Endodermal cell (in vitro differentiated cells): ENCODE results near the gene CARD14. TPM values are rescaled to one million over a fixed set of nuclear protein-coding genes. Genes with fewer than 3 reads are reported as not detected.

Experiments used
- DNase-seq: peaks from one replicate; pipeline ENCODE4 v3.0.0-alpha.2; 2017
- H3K27ac ChIP-seq: 2 replicates; pipeline ENCODE4 v1.5.1; 2013; ENCODE audit warnings: mild to moderate bottlenecking, low read depth, low read length, moderate library complexity
- H3K27me3 ChIP-seq: 2 replicates; pipeline ENCODE4 v1.6.1; 2013; ENCODE audit warnings: mild to moderate bottlenecking, low read length, moderate library complexity; ENCODE audit not compliant: insufficient read depth, control insufficient read depth, poor library complexity, severe bottlenecking
- H3K36me3 ChIP-seq: 2 replicates; pipeline ENCODE4 v1.7.0; 2013; ENCODE audit warnings: mild to moderate bottlenecking, low read length, moderate library complexity; ENCODE audit not compliant: control insufficient read depth, insufficient read depth
- H3K4me1 ChIP-seq: one replicate; pipeline ENCODE4 v1.7.0; 2013; ENCODE audit warnings: low read length; ENCODE audit not compliant: control insufficient read depth, insufficient read depth
- H3K4me3 ChIP-seq: 2 replicates; pipeline ENCODE4 v1.5.1; 2013; ENCODE audit warnings: mild to moderate bottlenecking, low read length, moderate library complexity
- H3K9ac ChIP-seq: 2 replicates; pipeline ENCODE4 v1.6.1; 2013; ENCODE audit warnings: mild to moderate bottlenecking, low read length, moderate library complexity; ENCODE audit not compliant: poor library complexity, severe bottlenecking; ENCODE audit errors: extremely low read depth
- H3K9me3 ChIP-seq: 2 replicates; pipeline ENCODE4 v1.6.1; 2013; ENCODE audit warnings: mild to moderate bottlenecking, low read length, moderate library complexity; ENCODE audit not compliant: control insufficient read depth
- H3K27ac Mint-ChIP-seq: 2 replicates; pipeline ENCODE4 v1.8.0; 2020; ENCODE audit warnings: mixed read lengths
- H3K27me3 Mint-ChIP-seq: 2 replicates; pipeline ENCODE4 v1.8.0; 2021; ENCODE audit warnings: mild to moderate bottlenecking, mixed read lengths; ENCODE audit not compliant: insufficient read depth
- H3K36me3 Mint-ChIP-seq: 2 replicates; pipeline ENCODE4 v1.8.0; 2020; ENCODE audit warnings: low read depth, mixed read lengths
- H3K4me1 Mint-ChIP-seq: 2 replicates; pipeline ENCODE4 v1.8.0; 2020; ENCODE audit warnings: mixed read lengths
- H3K4me3 Mint-ChIP-seq: 2 replicates; pipeline ENCODE4 v1.8.0; 2020; ENCODE audit warnings: mild to moderate bottlenecking, moderate library complexity, mixed read lengths
- H3K9me3 Mint-ChIP-seq: 2 replicates; pipeline ENCODE4 v1.8.0; 2020; ENCODE audit warnings: mild to moderate bottlenecking, mixed read lengths
- CTCF ChIP-seq: fragments of 200-600 bp; sonication (generic); conservative IDR thresholded peaks from 2 replicates; pipeline ENCODE4 v1.5.0; 2021; ENCODE audit warnings: antibody characterized with exemption, mild to moderate bottlenecking
- WGBS, 2 experiments: methylation state at CpG; one replicate each; pipeline versions ENCODE4 v1.1.5 to v1.1.7; 2013; ENCODE audit warnings: missing lambda C conversion rate in 2 of 2, mixed read lengths in 1 of 2; ENCODE audit not compliant: insufficient coverage in 1 of 2, insufficient read length in 1 of 2; 5-methylcytosine and 5-hydroxymethylcytosine counted together
- total RNA-seq, 2 donors: library from RNA; stranded (reverse); fragmentation: NEBNext Ultra II Directional in 1 of 2; extraction: Animal tissue kit (Norgen Biotek cat#: 25700) in 1 of 2; gene quantifications; 2 replicates in 1 of 2; 3 replicates in 1 of 2; pipeline ENCODE4 v1.2.1, GENCODE V29; 2021

Gene CARD14
- total RNA-seq, 2 donors from 2014 or later, result 0.31 TPM; not detected in 1

DNA sequence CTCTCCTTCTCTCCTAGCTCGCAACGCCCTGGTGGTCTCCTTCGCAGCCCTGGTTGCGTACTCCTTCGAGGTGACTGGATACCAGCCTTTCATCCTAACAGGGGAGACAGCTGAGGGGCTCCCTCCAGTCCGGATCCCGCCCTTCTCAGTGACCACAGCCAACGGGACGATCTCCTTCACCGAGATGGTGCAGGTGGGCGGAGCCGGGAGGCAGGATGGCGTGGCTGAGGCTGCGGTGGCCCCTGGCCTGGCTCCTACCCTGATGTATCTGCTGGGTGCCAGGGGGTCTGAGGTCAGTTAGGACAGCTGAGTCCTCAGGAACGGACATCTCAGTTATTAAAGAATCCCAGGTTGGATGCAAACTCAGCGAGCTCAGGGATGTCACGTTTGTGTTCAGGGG, 67.1 kb downstream of the CARD14 start:
- peak; percentile 64 for DNase-seq
- H3K27me3 Mint-ChIP-seq, result no peaks in the 10 kb centered on the region
- no peak for TF ChIP-seq CTCF
- no peak overlapping the region for H3K27ac Mint-ChIP-seq
- Histone ChIP-seq H3K4me3 (no peak overlapping the region), H3K27me3 (no peaks in the 10 kb centered on the region), H3K9me3 (peaks cover 11% of the 10 kb centered on the region), H3K9ac (no peak overlapping the region), H3K4me1 (no peaks in the 10 kb centered on the region), H3K27ac (no peak overlapping the region), H3K36me3 (peaks cover 83% of the 10 kb centered on the region)
- peaks cover 16% of the 10 kb centered on the region for H3K9me3 Mint-ChIP-seq
- H3K4me1 Mint-ChIP-seq, result no peaks in the 10 kb centered on the region
- H3K4me3 Mint-ChIP-seq, result no peak overlapping the region
- 90 to 100% methylated on average over 5 to 17 of the region's 17 CpGs for WGBS, 2 experiments
- peaks cover 75% of the 10 kb centered on the region for H3K36me3 Mint-ChIP-seq

- no peak for DNase-seq
- no peak overlapping the region for H3K4me3 ChIP-seq
- H3K4me1 ChIP-seq, result no peaks in the 10 kb centered on the region
- H3K9ac ChIP-seq, result no peak overlapping the region
- no peaks in the 10 kb centered on the region for H3K27me3 ChIP-seq
- no peak overlapping the region for H3K27ac ChIP-seq
- peaks cover 7% of the 10 kb centered on the region for H3K9me3 ChIP-seq
- no peaks in the 10 kb centered on the region for H3K4me1 Mint-ChIP-seq
- H3K4me3 Mint-ChIP-seq, result no peak overlapping the region
- 91 to 97% methylated on average over 1 to 9 of the region's 10 CpGs for WGBS, 2 experiments
- peaks cover 11% of the 10 kb centered on the region for H3K9me3 Mint-ChIP-seq
- no peaks in the 10 kb centered on the region for H3K27me3 Mint-ChIP-seq
- H3K36me3 ChIP-seq, result peaks cover 82% of the 10 kb centered on the region
- TF ChIP-seq CTCF, result no peak
- peaks cover 74% of the 10 kb centered on the region for H3K36me3 Mint-ChIP-seq
- H3K27ac Mint-ChIP-seq, result no peak overlapping the region
Observed at GRCh38 chr17:80237386-80237785, 67.6 kb downstream of the CARD14 start.

DNA sequence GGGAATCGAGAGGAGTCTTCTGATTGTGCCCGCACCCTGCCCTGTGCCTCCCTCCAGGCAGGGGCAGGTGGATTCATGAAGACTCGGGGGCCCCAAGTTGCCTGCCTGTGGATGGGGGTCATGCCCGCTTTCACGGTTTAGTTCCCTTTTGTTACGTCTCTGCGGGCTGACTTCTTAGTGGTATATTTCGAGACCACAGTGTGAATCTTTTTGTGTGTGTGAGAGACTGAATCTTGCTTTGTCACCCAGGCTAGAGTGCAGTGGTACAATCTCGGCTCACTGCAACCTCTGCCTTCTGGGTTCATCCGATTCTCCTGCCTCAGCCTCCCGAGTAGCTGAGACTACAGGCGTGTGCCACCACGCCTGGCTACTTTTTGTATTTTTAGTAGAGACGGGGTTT, 72.7 kb downstream of the CARD14 start:
- Mint-ChIP-seq H3K27me3 (no peaks in the 10 kb centered on the region), H3K27ac (no peak overlapping the region), H3K4me3 (no peak overlapping the region), H3K9me3 (no peaks in the 10 kb centered on the region), H3K36me3 (peaks cover 57% of the 10 kb centered on the region), H3K4me1 (no peaks in the 10 kb centered on the region)
- Histone ChIP-seq H3K4me3 (no peak overlapping the region), H3K27ac (no peak overlapping the region), H3K4me1 (no peaks in the 10 kb centered on the region), H3K27me3 (no peaks in the 10 kb centered on the region), H3K9me3 (no peaks in the 10 kb centered on the region), H3K36me3 (peaks cover 58% of the 10 kb centered on the region), H3K9ac (no peak overlapping the region)
- TF ChIP-seq CTCF, result no peak
- DNase-seq, result no peak
- WGBS, 2 experiments, result 83 to 90% methylated on average over 10 to 14 of the region's 14 CpGs
